ENCODE data around the gene TNNC2.

The TNNC2 gene

DNA sequence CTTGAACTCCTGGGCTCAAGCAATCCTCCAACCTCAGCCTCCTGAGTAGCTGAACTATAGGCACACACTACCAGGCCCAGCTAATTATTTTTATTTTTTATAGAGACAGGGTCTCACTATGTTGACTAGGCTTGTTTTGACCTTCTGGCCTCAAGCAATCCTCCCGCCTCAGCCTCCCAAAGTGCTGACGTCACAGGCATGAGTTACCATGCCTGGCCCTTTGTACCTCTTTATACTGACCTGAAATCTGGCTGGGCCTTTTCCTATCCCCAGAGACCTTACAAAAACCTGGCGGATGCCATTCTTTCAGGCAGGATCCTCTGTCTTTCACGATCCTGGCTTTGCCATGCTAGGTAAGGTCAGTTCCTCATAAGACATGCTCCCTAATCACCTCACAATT lies 47.0 kb downstream of the TNNC2 start:
- no peak for DNase-seq (ENCODE audit: low read depth)
- TF ChIP-seq, protein P1, sequence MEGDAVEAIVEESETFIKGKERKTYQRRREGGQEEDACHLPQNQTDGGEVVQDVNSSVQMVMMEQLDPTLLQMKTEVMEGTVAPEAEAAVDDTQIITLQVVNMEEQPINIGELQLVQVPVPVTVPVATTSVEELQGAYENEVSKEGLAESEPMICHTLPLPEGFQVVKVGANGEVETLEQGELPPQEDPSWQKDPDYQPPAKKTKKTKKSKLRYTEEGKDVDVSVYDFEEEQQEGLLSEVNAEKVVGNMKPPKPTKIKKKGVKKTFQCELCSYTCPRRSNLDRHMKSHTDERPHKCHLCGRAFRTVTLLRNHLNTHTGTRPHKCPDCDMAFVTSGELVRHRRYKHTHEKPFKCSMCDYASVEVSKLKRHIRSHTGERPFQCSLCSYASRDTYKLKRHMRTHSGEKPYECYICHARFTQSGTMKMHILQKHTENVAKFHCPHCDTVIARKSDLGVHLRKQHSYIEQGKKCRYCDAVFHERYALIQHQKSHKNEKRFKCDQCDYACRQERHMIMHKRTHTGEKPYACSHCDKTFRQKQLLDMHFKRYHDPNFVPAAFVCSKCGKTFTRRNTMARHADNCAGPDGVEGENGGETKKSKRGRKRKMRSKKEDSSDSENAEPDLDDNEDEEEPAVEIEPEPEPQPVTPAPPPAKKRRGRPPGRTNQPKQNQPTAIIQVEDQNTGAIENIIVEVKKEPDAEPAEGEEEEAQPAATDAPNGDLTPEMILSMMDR (IDR thresholded peaks at IDR 0.05; ENCODE audit: low read depth, low read length, missing control alignments) = no peak
- H3K4me3 ChIP-seq (ENCODE audit: low read depth, low read length) = no peak overlapping the region

DNA sequence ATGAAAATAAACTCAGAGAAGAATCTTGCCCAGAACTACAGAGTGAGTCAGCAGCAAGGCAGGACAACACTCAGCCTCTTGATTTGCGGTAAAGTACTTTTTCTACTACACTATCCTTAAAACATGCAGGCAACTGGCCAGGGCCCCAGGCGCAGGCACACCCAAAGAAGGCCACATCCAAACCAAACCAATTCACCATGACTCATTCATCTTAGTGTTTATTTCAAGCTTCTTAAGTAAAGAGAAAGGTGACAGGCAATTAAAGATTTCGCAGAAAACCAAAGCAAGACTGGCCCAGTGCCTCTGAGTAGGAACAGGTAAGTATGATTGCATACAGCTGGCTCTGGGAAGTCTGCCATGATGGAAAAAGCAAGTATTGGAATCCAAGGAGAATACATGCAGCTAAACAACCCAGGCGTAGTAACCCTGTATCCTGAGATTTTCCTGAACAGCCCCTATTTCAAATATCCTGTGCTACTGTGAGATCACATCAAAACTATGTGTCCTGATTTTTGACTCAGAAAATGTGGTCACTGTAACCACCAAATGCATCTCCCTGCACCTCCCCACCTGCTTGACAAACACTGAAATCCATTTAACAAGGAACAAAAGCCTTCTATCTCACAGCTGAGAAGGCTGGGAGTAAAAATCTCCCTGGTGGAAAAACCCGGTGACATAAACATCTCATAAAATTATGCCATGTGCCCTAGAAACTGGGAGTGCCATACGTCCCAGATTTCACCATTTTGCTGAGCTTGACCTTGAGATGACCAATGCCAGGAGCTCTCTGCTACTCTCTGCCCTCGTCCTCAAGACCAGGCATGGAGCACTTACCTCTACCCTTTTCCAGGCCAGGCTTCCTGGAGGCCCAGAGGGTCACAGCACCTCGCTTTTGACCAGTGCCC lies 47.8 kb downstream of the TNNC2 start:
- no peak overlapping the region for H3K4me3 ChIP-seq (ENCODE audit: low read depth, low read length)
- TF ChIP-seq, protein P1 (IDR thresholded peaks at IDR 0.05; ENCODE audit: low read depth, low read length, missing control alignments) = no peak
- no peak for DNase-seq (ENCODE audit: low read depth)

DNA sequence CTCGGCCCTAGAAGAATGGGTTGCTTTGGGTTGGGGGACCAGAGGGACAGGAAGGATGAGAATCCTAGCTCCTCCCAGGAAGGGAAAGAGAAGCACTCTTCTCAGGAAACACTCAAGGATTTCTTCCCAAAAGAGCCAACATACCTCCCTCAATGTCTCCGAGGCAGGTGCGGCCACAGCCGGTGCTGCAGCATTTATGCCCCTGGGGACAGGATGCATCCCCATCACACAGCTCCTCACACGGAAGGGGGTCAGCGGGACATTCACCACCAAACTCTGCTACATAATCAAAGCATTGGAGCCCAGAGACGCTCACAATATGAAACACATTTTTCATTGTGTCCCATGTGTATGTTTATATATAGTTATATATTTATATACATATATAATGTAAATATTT lies 50.2 kb downstream of the TNNC2 start:
- no peak for DNase-seq (ENCODE audit: low read depth)
- TF ChIP-seq, protein P1 (IDR thresholded peaks at IDR 0.05; ENCODE audit: low read depth, low read length, missing control alignments) = no peak
- no peak overlapping the region for H3K4me3 ChIP-seq (ENCODE audit: low read depth, low read length)

DNA sequence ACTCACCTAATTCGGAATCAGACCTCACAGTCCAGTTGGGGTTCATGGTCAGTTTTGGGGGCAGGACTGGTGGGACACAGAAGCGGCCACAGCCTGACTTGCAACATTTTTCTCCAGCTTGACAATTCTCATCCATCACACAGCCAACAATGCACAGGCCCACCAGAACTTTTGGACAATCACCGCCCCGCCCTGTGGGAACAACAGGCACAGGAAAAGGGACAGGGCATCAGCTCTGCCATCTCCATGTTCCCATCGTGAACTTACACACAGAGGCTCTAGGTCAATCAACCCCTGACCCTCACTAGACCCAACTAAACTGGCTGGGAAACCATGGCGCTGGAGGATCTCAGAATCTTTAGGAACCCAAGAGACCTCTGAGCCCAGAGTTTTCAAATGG lies 51.7 kb downstream of the TNNC2 start:
- DNase-seq (ENCODE audit: low read depth) = no peak

DNA sequence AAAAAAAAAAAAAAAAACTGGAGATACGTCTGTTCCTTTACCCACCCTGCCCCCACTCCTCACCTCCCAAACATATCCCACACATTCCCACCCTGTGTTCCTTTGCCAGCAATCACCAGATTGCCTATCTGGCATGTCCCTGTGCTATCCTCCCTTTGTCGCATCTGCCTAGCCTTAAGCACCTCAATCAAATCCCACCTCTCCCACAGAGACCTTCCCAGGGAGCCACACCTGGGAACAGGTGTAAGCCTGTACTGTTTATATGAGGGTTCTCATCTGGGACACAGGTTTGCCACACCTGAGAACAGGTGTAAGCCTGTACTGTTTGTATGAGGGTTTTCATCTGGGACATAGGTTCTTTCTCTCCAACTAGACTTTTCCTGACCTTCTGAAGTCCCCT lies 52.2 kb downstream of the TNNC2 start:
- DNase-seq (ENCODE audit: low read depth) = no peak
- TF ChIP-seq, protein P1 (IDR thresholded peaks at IDR 0.05; ENCODE audit: low read depth, low read length, missing control alignments) = no peak
- H3K4me3 ChIP-seq (ENCODE audit: low read depth, low read length) = no peak overlapping the region

More for the DNA sequence above, 51.7 kb downstream of the TNNC2 start:
- TF ChIP-seq, protein P1 (IDR thresholded peaks at IDR 0.05; ENCODE audit: low read depth, low read length, missing control alignments) = no peak
- H3K4me3 ChIP-seq (ENCODE audit: low read depth, low read length) = no peak overlapping the region
